Measurements from ENCODE around the gene JPH2.

The JPH2 gene

GRCh38 chr20:44222633-44223368 lies 35.8 kb upstream of the JPH2 start:
- Histone ChIP-seq H3K36me3 (peaks cover 0 to 13% (median 0%) of the 10 kb centered on the region in 3 donors), H3K27me3 (no peaks in the 10 kb centered on the region), H3K4me1 (peaks cover 0 to 4% (median 0%) of the 10 kb centered on the region in 4 donors), H3K4me3 (no peak overlapping the region), H3K9me3 (no peaks in the 10 kb centered on the region), H3K27ac (no peak overlapping the region)
- no peak for DNase-seq
- TF ChIP-seq CTCF (IDR thresholded peaks at IDR 0.05) = no peak
- intact Hi-C loops (cut with DNase I; ENCODE audit: low total_unique reads) = loop anchor here (5.0 kb wide), 1 partner anchor 80 kb away; no protein-coding TSS in a partner anchor

GRCh38 chr20:44222027-44222426 lies 35.0 kb upstream of the JPH2 start:
- Histone ChIP-seq H3K27ac (no peak overlapping the region), H3K36me3 (peaks cover 0 to 13% (median 0%) of the 10 kb centered on the region in 3 donors), H3K4me3 (no peak overlapping the region), H3K27me3 (no peaks in the 10 kb centered on the region), H3K9me3 (no peaks in the 10 kb centered on the region), H3K4me1 (peaks cover 0 to 4% (median 0%) of the 10 kb centered on the region in 4 donors)
- no peak for TF ChIP-seq CTCF (IDR thresholded peaks at IDR 0.05)
- no peak for DNase-seq
- intact Hi-C loops (cut with DNase I; ENCODE audit: low total_unique reads) = loop anchor here (5.0 kb wide), 1 partner anchor 80 kb away; no protein-coding TSS in a partner anchor

GRCh38 chr20:44221368-44221954 lies 34.5 kb upstream of the JPH2 start:
- intact Hi-C loops (cut with DNase I; ENCODE audit: low total_unique reads) = loop anchor here (5.0 kb wide), 1 partner anchor 81 kb away; no protein-coding TSS in a partner anchor
- DNase-seq = no peak

GRCh38 chr20:44219791-44220190 lies 32.8 kb upstream of the JPH2 start:
- Histone ChIP-seq H3K27me3 (no peaks in the 10 kb centered on the region), H3K4me3 (no peak overlapping the region), H3K4me1 (peaks cover 0 to 8% (median 0%) of the 10 kb centered on the region in 4 donors), H3K36me3 (peaks cover 0 to 18% (median 0%) of the 10 kb centered on the region in 3 donors), H3K9me3 (no peaks in the 10 kb centered on the region), H3K27ac (no peak overlapping the region)
- intact Hi-C loops (cut with DNase I; ENCODE audit: low total_unique reads) = loop anchor here (5.0 to 10.0 kb wide), 4 partner anchors 83 to 665 kb away; partner anchors contain the start of genes SERINC3 and YWHAB
- no peak for DNase-seq
- TF ChIP-seq CTCF (IDR thresholded peaks at IDR 0.05) = no peak

More at GRCh38 chr20:44221368-44221954, 34.5 kb upstream of the JPH2 start:
- Histone ChIP-seq H3K9me3 (no peaks in the 10 kb centered on the region), H3K4me1 (peaks cover 0 to 4% (median 0%) of the 10 kb centered on the region in 4 donors), H3K27me3 (no peaks in the 10 kb centered on the region), H3K36me3 (peaks cover 0 to 14% (median 0%) of the 10 kb centered on the region in 3 donors), H3K4me3 (no peak overlapping the region), H3K27ac (no peak overlapping the region)
- TF ChIP-seq CTCF (IDR thresholded peaks at IDR 0.05) = no peak

GRCh38 chr20:44219170-44219730 lies 32.3 kb upstream of the JPH2 start:
- no peak for DNase-seq
- Histone ChIP-seq H3K27me3 (no peaks in the 10 kb centered on the region), H3K4me3 (no peak overlapping the region), H3K27ac (no peak overlapping the region), H3K9me3 (no peaks in the 10 kb centered on the region), H3K36me3 (peaks cover 0 to 17% (median 0%) of the 10 kb centered on the region in 3 donors), H3K4me1 (peaks cover 0 to 8% (median 0%) of the 10 kb centered on the region in 4 donors)
- TF ChIP-seq CTCF (IDR thresholded peaks at IDR 0.05) = no peak
- intact Hi-C loops (cut with DNase I; ENCODE audit: low total_unique reads) = loop anchor here (10.0 kb wide), 3 partner anchors 306 to 666 kb away; partner anchors contain the start of genes SERINC3 and YWHAB

Measured in tibial artery (tissue), 4 donors.